ENCODE data around the gene TSHZ2.
"Not testable (repeated sequence)": the region's sequence is repeated elsewhere in the genome, so short reads cannot be mapped to it uniquely, and the experiment has no call there.

Gene TSHZ2

GRCh38 chr20:53083411-53083810 lies 111.3 kb downstream of the TSHZ2 start:
- no peak for DNase-seq (ENCODE audit: low spot score)

- no peak for DNase-seq (ENCODE audit: low spot score)
Observed at GRCh38 chr20:53084408-53084997, 112.3 kb downstream of the TSHZ2 start.

- DNase-seq (ENCODE audit: low spot score) = no peak
Observed at GRCh38 chr20:53085720-53086119, 113.6 kb downstream of the TSHZ2 start.

- no peak for DNase-seq (ENCODE audit: low spot score)
Observed at GRCh38 chr20:53087037-53087777, 115.0 kb downstream of the TSHZ2 start.

- DNase-seq (ENCODE audit: low spot score) = no peak
Observed at GRCh38 chr20:53088786-53089185, 116.6 kb downstream of the TSHZ2 start.

GRCh38 chr20:53089851-53090250 lies 117.7 kb downstream of the TSHZ2 start:
- DNase-seq (ENCODE audit: low spot score) = not testable (repeated sequence)

- no peak for DNase-seq (ENCODE audit: low spot score)
Observed at GRCh38 chr20:53091789-53092188, 119.6 kb downstream of the TSHZ2 start.

GRCh38 chr20:53092772-53093300 lies 120.7 kb downstream of the TSHZ2 start:
- no peak for DNase-seq (ENCODE audit: low spot score)

- DNase-seq (ENCODE audit: low spot score) = no peak
Observed at GRCh38 chr20:53097371-53097770, 125.2 kb downstream of the TSHZ2 start.

GRCh38 chr20:53097791-53098190 lies 125.6 kb downstream of the TSHZ2 start:
- no peak for DNase-seq (ENCODE audit: low spot score)

GRCh38 chr20:53098621-53099020 lies 126.5 kb downstream of the TSHZ2 start:
- no peak for DNase-seq (ENCODE audit: low spot score)

GRCh38 chr20:53099856-53100255 lies 127.7 kb downstream of the TSHZ2 start:
- DNase-seq (ENCODE audit: low spot score) = no peak

GRCh38 chr20:53100476-53100911 lies 128.3 kb downstream of the TSHZ2 start:
- DNase-seq (ENCODE audit: low spot score) = no peak

GRCh38 chr20:53101992-53102760 lies 130.0 kb downstream of the TSHZ2 start:
- DNase-seq (ENCODE audit: low spot score) = no peak

GRCh38 chr20:53103124-53103523 lies 131.0 kb downstream of the TSHZ2 start:
- no peak for DNase-seq (ENCODE audit: low spot score)

- no peak for DNase-seq (ENCODE audit: low spot score)
Observed at GRCh38 chr20:53104884-53105283, 132.7 kb downstream of the TSHZ2 start.

GRCh38 chr20:53116733-53117132 lies 144.6 kb downstream of the TSHZ2 start:
- no peak for DNase-seq (ENCODE audit: low spot score)

- no peak for DNase-seq (ENCODE audit: low spot score)
Observed at GRCh38 chr20:53122853-53123252, 150.7 kb downstream of the TSHZ2 start.

- DNase-seq (ENCODE audit: low spot score) = no peak
Observed at GRCh38 chr20:53124075-53124551, 152.0 kb downstream of the TSHZ2 start.

- no peak for DNase-seq (ENCODE audit: low spot score)
Observed at GRCh38 chr20:53124803-53125202, 152.6 kb downstream of the TSHZ2 start.

GRCh38 chr20:53126185-53126584 lies 154.0 kb downstream of the TSHZ2 start:
- DNase-seq (ENCODE audit: low spot score) = no peak

GRCh38 chr20:53127027-53127426 lies 154.9 kb downstream of the TSHZ2 start:
- DNase-seq (ENCODE audit: low spot score) = no peak

- DNase-seq (ENCODE audit: low spot score) = no peak
Observed at GRCh38 chr20:53128004-53128403, 155.8 kb downstream of the TSHZ2 start.
